Right atrium auricular region (tissue), 2 donors: ENCODE results near the gene MED15. TPM values are rescaled to one million over a fixed set of nuclear protein-coding genes. Genes with fewer than 3 reads are reported as not detected.

Source experiments
- DNase-seq: peaks from one replicate; pipeline ENCODE4 v3.0.0-alpha.2; 2019; ENCODE audit warnings: low spot score
- H3K27ac ChIP-seq, 2 donors: fragments of 200-600 bp; sonication (generic); 1 replicate in 1 of 2; 2 replicates in 1 of 2; pipeline ENCODE4 v1.5.1; 2016 to 2019
- H3K27me3 ChIP-seq, 2 donors: fragments of 200-600 bp; sonication (generic); one replicate each; pipeline versions ENCODE4 v1.5.1 to v1.6.0; 2017 to 2019
- H3K36me3 ChIP-seq: fragments of 200-600 bp; sonication (generic); one replicate; pipeline ENCODE4 v1.5.1; 2016
- H3K4me1 ChIP-seq, 2 donors: fragments of 200-600 bp; sonication (generic); one replicate each; pipeline versions ENCODE4 v1.5.1 to v1.6.0; 2017 to 2019
- H3K4me3 ChIP-seq, 2 donors: fragments of 200-600 bp; sonication (generic); 1 replicate in 1 of 2; 2 replicates in 1 of 2; pipeline ENCODE4 v1.5.1; 2017 to 2019; ENCODE audit warnings: mild to moderate bottlenecking in 1 of 2, moderate library complexity in 1 of 2
- H3K9me3 ChIP-seq, 2 donors: fragments of 200-600 bp; sonication (generic); one replicate each; pipeline ENCODE4 v1.5.1; 2019
- CTCF ChIP-seq, 2 donors: fragments of 200-600 bp; sonication (generic); IDR thresholded peaks; one replicate each; pipeline ENCODE4 v1.5.1; 2019; ENCODE audit warnings: antibody characterized with exemption in 2 of 2
- total RNA-seq, 2 donors: library from RNA; depleted of rRNA; stranded (reverse); fragments of >200 nt; gene quantifications; one replicate each; pipeline ENCODE4 v1.1.0, GENCODE V29; 2016

MED15 gene
- total RNA-seq, 2 donors from 2014 or later = 18.8 to 40.6 TPM

- H3K9me3 ChIP-seq = no peaks in the 10 kb centered on the region
These were observed 120.9 kb downstream of the MED15 start for GRCh38 chr22:20628081-20628939.

GRCh38 chr22:20629401-20629800, 122.0 kb downstream of the MED15 start:
- Histone ChIP-seq H3K36me3 (no peaks in the 10 kb centered on the region), H3K9me3 (no peaks in the 10 kb centered on the region), H3K4me3 (no peak overlapping the region), H3K27me3 (no peaks in the 10 kb centered on the region), H3K27ac (no peak overlapping the region), H3K4me1 (no peaks in the 10 kb centered on the region)
- no peak for TF ChIP-seq CTCF (IDR thresholded peaks at IDR 0.05)
- DNase-seq = no peak

More at GRCh38 chr22:20628081-20628939, 120.9 kb downstream of the MED15 start:
- Histone ChIP-seq H3K36me3 (no peaks in the 10 kb centered on the region), H3K27ac (no peak overlapping the region), H3K27me3 (no peaks in the 10 kb centered on the region), H3K4me1 (no peaks in the 10 kb centered on the region), H3K4me3 (no peak overlapping the region)
- TF ChIP-seq CTCF (IDR thresholded peaks at IDR 0.05) = no peak
- no peak for DNase-seq

GRCh38 chr22:20630873-20631617, 123.6 kb downstream of the MED15 start:
- Histone ChIP-seq H3K27ac (no peak overlapping the region), H3K36me3 (no peaks in the 10 kb centered on the region), H3K27me3 (no peaks in the 10 kb centered on the region), H3K4me1 (no peaks in the 10 kb centered on the region), H3K4me3 (no peak overlapping the region), H3K9me3 (no peaks in the 10 kb centered on the region)
- no peak for DNase-seq
- no peak for TF ChIP-seq CTCF (IDR thresholded peaks at IDR 0.05)

- Histone ChIP-seq H3K4me1 (no peaks in the 10 kb centered on the region), H3K9me3 (no peaks in the 10 kb centered on the region), H3K4me3 (no peak overlapping the region), H3K27ac (no peak overlapping the region), H3K27me3 (no peaks in the 10 kb centered on the region), H3K36me3 (no peaks in the 10 kb centered on the region)
- TF ChIP-seq CTCF (IDR thresholded peaks at IDR 0.05) = no peak
- DNase-seq = no peak
These were observed 124.7 kb downstream of the MED15 start for GRCh38 chr22:20632082-20632481.

- no peak for TF ChIP-seq CTCF (IDR thresholded peaks at IDR 0.05)
- Histone ChIP-seq H3K27ac (no peak overlapping the region), H3K4me3 (no peak overlapping the region), H3K27me3 (no peaks in the 10 kb centered on the region), H3K9me3 (no peaks in the 10 kb centered on the region), H3K4me1 (no peaks in the 10 kb centered on the region), H3K36me3 (no peaks in the 10 kb centered on the region)
- no peak for DNase-seq
These were observed 125.1 kb downstream of the MED15 start for GRCh38 chr22:20632518-20632917.
